NCI-H1417 (cell line): ENCODE data around the gene PIGW.

Source experiments
- DNase-seq, 3 experiments: peaks; one replicate each; lab custom pipeline; 2025; lab: John Stamatoyannopoulos, UW

PIGW gene, protein sequence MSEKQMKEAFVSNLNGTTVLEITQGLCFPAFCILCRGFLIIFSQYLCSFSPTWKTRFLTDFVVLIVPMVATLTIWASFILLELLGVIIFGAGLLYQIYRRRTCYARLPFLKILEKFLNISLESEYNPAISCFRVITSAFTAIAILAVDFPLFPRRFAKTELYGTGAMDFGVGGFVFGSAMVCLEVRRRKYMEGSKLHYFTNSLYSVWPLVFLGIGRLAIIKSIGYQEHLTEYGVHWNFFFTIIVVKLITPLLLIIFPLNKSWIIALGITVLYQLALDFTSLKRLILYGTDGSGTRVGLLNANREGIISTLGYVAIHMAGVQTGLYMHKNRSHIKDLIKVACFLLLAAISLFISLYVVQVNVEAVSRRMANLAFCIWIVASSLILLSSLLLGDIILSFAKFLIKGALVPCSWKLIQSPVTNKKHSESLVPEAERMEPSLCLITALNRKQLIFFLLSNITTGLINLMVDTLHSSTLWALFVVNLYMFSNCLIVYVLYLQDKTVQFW

GRCh38 chr17:36534840-36535668 lies at the start of gene PIGW, which contains the start of gene MYO19:
Gene PIGW, plus strand, starts transcription at chr17:36534987. Its CDS starts 2,115 bp downstream, at chr17:36537102.
Gene MYO19, minus strand, starts transcription at chr17:36534868. Its CDS starts 2,330 bp downstream, at chr17:36532538.
- peak; percentile 91 to 94 (median 94) for DNase-seq

- no peak for DNase-seq
These were observed 49.8 kb upstream of the PIGW start for GRCh38 chr17:36485027-36485426.

DNA sequence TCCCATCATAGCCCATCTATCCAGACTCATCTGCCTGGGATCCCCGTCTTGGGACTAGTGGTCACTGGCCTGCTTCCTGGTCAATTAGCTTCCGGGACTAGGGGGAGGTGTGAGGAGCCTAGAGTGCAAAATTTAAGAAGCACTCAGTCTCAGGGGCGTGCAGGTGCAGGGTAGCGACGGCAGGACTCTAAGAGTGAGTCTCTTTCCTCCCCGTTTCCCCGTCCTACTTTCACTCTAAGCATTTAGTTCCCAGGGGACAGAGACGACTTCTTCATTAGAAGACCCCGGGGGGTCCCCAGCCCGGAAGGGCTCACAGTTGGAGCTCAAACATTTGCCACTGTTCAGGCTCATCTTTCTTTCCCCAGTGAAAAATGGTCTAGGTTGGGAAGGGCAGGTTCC lies 49.0 kb upstream of the PIGW start:
- DNase-seq: peak in 1 of 3 experiments; percentile 33

DNA sequence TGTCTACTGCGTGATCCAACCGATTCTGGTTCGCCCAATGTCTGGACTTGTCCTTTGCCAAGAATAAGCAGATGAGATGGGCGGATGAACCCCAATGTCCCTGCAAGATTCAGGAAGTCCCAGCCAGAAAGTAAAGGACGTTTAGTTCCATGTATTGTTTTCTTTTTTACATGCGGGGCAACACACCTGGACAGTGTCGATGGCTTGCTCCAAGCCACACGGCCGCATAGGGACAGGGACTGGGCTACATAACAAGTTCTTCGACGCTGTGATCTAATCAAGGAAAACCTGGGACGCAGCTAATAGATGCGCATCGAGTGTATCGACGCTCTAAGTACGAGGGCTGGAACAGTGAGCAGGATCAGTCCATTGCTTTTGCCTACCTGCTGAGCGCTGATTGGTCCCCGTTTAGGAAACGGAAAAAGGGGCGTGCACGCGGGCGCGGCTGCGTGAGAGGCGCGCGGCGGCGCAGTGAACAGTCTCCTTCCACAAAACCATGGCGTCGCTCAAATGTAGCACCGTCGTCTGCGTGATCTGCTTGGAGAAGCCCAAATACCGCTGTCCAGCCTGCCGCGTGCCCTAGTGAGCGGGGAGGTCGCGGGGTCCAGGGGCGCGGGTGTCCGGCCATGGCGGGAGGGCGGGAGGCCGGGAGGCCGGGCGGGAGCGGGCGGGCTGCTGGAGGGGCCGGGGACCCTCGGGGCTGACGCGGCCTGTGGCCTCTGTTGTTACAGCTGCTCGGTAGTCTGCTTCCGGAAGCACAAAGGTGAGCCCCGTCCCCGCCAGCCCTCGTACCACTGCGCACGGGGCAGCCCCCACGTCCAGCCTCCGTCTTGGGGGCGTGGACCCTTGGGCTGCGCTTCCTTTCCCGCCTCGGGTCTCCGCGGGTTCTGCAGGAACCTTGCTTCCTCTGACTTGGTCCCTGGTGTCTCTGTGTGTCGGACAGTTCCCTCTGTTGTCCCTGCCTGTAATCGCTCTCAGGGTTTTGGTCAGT lies 48.3 kb upstream of the PIGW start, which contains the start of gene ZNHIT3:
Gene ZNHIT3, plus strand, starts transcription at position 478 of the 991 bp plus-strand sequence. Its CDS starts 19 bp downstream, at position 497.
- DNase-seq: peak; percentile 93 to 97 (median 96)

DNA sequence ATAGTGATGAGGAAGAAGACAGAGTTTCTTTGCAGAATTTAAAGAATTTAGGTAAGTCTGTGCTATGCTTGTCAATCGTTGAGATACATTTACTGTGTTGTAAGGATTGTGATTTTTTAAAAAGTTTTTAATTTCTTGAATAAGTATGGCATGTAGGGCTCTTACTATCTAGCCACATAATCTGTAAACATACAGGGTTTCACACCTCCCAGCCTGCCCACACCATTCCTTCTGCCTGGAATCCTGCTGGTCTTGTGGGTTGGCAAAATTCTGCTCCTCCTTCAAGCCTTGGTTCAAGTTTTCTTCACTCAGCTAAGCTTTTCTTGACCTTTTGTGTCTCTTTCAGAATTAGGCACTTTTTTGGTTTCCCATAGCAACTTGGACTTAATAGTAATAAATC lies 40.8 kb upstream of the PIGW start:
- no peak for DNase-seq

- DNase-seq: no peak
These were observed 40.1 kb upstream of the PIGW start for GRCh38 chr17:36494674-36495073.

DNA sequence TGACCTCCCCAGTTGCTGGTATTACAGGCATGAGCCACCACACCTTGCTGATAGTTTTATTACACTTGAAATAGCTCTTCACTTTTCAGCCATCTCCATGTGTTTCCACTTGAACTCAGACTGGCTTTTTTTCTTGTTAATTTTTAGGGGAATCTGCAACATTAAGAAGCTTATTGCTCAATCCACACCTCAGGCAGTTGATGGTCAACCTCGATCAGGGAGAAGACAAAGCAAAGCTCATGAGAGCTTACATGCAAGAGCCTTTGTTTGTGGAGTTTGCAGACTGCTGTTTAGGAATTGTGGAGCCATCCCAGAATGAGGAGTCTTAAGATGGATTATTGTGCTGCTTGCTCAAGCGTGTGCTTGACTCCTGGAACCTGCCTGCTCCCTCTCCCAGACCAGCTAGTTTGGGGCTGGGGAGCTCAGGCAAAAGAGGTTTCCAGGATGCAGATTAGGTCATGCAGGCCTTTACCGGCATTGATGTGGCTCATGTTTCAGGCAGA lies 39.7 kb upstream of the PIGW start:
- DNase-seq: peak in 1 of 3 experiments; percentile 10

- no peak for DNase-seq
These were observed 38.6 kb upstream of the PIGW start for GRCh38 chr17:36496018-36496789.

DNA sequence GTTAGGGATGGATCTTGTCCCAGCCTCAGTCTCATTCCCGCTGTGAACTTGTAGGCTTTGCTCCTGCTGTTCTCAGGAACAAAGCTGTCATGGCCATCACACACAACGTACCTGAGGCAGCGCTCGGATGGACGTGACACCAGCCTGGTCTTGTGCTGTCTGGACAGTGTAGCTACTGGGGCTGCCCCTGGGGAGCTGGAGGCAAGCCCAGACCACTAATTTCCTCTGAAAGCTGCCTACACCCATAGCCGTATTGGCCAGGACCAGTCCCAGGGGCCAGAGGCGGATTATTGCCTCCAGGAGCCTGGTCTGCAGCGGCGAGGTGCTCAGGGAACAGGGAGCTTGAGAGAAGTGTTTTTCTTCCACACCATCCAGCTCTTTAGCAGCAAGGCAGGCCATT lies 36.6 kb upstream of the PIGW start:
- DNase-seq: no peak

DNA sequence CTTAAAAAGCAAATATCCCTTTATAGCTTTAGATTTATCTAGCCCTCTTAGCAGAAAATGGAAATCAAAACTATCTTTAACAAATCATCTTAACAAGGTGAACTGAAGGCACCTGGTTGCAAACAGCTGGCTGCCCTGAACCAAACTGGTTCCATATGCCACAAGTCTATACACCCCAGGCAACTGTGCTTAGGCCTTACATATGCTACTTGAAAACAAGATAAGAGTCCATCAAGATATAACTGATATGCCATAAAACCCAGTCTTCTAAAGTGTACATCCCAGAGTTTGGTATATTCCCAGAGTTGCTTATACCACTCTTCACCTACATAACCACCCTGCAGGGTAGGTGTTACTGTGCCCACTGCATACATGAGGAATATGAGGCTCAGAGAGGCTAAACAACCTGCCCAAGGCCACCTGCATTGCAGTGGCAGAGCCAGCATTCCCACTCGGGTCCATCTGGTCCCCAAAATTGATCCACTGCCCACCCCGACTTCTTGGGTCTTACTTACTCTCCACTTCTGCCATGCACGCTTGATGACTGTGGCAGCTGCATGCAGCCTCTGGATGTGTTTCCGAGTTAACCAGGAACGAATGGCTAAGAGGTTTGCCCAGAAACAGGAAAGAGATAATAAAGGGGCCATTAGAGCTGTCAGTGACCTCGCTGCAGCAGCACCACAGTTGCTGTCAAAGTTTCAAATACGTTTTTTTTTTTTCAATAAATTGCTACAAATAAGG lies 36.1 kb upstream of the PIGW start:
- no peak for DNase-seq

GRCh38 chr17:36500745-36501225 lies 34.0 kb upstream of the PIGW start:
- no peak for DNase-seq

DNA sequence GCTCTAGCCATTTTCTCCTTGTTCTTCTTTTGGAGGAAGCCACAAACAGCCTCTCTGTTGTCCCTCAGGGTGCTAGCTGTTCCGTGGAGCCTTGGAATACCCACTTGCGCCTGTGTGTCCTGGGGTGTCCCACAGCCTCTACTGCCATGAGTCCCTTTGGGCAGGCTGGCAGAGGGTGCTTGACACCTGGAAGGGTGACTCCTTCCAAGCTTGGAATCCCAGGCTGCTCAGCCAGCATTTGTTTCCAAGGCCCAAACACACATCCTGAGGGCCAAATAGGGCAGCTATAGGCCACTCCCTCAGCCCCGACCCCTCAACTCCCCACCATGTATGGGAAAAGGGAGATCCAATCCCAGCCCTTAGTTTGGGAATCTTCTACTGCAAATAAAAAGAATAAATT lies 33.4 kb upstream of the PIGW start:
- no peak for DNase-seq

- no peak for DNase-seq
These were observed 32.8 kb upstream of the PIGW start for GRCh38 chr17:36501963-36502362.

- DNase-seq: no peak
These were observed 31.2 kb upstream of the PIGW start for GRCh38 chr17:36503456-36504155.

DNA sequence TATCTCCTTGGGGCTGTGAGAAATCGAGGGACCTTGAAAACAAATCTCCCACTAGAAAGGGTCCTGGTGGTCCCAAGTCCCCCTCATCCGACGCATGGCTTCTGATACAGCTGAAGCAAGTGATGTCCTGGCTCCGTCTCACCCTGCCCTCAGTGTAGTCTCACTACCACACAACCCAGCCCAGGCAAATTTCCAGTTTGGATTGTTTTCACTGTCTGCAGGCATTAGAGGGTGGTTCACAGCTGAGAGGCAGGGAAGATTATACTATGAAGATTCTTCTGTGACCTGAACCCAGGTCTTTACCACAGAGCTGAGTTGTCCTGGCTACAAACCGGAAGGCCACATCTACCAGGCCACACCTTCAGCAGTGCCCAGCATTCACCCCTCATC lies 30.6 kb upstream of the PIGW start:
- DNase-seq: no peak

DNA sequence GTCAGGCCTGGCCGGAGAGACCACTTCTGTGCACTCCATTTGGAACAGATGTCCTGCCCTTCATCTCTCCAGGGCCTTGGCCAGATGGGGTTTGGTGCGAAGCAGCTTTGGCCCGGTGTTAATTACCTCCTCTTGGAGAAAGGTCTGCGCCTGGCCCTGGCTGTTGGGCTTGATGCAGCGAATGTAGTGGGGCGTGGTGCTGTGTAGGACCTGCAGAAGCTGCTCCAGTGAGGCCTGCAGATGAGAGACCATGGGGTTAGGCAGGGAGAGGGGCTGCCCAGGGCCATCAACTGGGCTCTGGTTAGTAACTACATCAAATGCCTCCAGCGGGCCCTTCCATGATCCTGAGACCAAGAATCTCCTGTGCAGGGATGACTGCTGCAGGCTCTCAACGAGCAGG lies 29.6 kb upstream of the PIGW start:
- DNase-seq: no peak

- no peak for DNase-seq
These were observed 28.4 kb upstream of the PIGW start for GRCh38 chr17:36506249-36506826.

DNA sequence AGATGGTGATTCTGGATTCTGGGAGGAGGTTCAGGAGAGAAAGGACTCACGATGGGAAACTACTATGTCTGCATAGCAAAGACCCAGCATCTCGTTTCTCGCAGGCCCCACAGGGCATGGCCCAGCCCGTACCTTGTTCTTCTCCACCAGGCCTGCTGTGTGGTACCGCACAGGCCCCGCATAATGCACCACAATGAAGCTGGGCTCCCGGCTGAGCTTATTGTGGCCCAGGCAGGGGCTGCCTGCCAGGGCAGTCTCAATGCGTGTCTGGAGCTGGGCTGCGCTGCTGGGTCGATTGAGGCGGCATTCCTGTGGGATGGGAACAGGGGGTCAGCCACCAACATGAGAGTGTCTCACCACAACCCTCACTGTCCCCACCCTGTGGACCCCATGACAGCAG lies 28.0 kb upstream of the PIGW start:
- no peak for DNase-seq

DNA sequence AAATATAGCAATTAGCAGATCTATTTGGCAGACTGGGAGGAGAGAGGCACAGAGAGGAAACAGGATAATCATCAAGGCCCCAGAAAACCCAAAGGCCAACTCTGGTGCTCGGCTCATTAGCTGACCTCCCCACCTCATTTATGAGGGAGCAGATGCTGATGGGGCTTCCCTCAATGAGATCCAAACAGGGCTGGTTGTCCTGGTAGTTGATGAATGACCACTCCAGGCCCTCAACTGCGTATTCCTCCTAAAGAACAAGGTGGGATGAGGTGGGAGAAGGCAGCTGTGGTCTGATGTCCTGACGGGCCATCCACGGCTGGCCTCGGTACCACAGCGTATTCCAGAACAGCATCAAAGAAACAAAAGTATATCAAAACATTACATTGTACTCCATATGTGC lies 27.5 kb upstream of the PIGW start:
- DNase-seq: no peak
